HG03095 (cell line): ENCODE measurements around the gene MRPL21.

Experiments used
- ATAC-seq: cut with Tn5 transposase; IDR thresholded peaks from one replicate; pipeline ENCODE4 v1.9.1; 2021; ENCODE audit warnings: moderate library complexity; ENCODE audit not compliant: unreplicated experiment

The MRPL21 gene

GRCh38 chr11:68935066-68935465, 31.4 kb upstream of the MRPL21 start:
- ATAC-seq: no peak

DNA sequence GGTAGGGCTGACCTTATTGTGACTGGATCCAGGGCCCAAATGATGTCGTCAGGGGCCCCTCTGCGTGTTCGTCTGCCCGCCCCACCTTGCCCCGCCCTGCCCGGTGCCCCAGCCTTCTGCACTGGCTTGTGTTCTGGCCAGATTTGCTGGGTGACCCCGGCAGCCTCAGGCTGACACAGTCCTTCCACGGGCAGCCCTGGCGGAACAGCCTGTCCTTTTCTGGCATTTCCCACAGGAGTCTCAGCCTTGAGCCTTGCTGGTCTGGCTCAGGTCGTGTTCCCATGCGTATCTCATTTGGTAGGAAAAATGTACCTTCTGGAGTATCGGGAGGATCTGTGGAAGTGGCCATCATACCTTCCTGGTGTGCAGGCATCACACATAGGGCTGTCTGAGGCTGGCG, 31.0 kb upstream of the MRPL21 start:
- no peak for ATAC-seq

DNA sequence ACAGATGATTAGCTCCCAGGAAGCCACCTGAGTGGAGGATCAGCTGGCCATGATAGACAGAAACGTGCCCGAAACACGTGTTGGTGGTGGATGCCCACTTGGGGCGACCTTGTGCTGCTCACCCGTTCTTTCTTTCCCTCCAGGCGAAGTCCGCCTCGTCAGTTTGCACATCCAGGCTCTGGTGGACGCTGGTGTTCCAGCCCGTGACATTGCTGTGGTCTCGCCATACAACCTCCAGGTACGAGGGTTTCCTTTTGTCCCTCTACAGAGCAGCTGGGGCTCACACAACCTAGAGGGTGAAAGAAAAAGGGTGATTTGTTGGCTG, 30.7 kb upstream of the MRPL21 start:
- no peak for ATAC-seq

- ATAC-seq: no peak
Measured at GRCh38 chr11:68933605-68934320, 30.1 kb upstream of the MRPL21 start.

DNA sequence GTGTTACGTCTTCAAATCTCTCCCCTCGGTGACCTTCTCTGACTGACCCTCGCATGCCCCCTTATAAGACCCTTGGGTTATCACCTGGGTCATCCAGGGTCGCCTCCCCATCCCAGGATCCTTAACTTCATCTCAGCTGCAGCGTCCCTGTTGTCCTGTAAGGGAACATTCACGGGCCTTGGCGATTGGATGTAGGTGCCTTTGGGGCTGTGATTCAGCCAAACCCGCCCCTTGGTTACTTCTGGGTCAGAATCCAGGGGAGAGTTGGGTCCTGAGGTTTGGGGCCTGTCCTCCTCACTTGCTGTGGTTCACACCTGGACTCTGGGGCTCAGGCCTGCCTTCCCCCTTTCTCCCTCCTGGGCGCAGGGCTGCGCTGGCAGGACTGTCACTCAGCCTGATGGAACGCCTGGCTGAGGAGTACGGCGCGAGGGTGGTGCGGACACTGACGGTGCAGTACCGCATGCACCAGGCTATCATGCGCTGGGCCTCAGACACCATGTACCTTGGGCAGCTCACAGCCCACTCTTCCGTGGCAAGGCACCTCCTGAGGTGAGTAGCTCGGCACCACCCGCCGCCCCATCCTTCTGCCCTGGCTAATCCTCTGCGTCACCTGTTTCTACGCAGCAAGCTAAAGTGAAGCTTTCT, 29.4 kb upstream of the MRPL21 start:
- ATAC-seq: no peak

DNA sequence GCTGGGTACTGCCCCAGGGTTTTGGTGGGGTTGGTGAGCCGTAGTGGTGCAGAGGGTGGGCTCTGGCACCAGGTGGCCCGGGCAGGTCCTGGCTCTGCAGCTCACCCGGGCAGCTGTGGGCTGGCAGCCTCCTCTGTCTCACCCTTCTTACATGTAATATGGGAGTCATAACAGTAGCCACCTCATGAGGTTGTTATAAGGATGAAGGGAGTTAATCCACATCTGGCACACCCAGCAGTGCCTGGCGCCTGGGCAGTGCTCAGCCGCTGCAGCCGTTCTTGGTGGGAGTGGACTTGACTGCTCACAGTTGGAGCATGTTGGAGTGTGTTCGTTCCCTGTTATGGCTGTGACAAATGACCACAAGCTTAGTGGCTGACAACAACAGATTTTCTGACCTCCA, 28.7 kb upstream of the MRPL21 start:
- ATAC-seq: no peak

GRCh38 chr11:68931911-68932310, 28.3 kb upstream of the MRPL21 start:
- no peak for ATAC-seq

DNA sequence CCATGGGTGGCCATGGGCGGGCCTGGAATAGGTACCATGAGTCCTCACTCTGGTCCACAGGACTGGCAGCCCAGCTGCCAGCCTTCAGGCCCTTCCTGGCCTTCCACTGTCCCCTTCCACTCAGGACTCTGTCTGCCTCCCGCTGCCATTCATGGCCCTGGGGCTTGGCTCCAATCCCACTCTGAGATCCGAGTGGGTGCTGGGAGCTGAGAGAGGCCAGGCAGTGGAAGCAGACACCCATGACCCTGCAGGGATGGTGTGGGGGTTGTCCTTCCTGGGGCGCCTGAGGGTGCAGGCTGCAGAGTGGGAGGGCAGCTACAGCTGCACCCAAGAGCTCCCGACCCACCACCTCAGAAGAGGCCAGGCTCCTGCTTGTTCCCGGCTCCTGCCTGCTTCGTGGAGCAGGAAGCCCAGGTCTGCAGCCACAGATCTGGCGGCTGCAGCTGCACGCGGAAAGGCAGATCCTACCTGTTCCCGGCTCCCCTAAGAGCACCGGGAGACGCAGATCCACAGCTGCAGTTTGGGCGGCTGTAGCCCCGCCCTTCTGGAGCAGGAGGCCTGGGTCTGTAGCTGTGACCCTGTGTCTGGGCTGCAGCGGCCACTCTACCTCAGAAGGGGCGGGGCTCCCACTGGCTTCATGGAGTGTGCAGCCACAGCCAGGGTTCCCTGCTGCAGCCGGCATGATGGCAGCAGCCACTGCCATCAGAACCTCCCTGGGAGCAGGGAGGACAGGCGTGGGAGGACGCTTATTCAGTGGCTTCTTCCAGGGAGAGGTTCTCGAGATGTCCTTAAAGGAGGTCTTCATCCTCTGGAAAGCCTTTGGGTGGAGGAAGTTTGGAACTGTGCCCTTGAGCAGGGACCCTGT, 27.6 kb upstream of the MRPL21 start:
- no peak for ATAC-seq

DNA sequence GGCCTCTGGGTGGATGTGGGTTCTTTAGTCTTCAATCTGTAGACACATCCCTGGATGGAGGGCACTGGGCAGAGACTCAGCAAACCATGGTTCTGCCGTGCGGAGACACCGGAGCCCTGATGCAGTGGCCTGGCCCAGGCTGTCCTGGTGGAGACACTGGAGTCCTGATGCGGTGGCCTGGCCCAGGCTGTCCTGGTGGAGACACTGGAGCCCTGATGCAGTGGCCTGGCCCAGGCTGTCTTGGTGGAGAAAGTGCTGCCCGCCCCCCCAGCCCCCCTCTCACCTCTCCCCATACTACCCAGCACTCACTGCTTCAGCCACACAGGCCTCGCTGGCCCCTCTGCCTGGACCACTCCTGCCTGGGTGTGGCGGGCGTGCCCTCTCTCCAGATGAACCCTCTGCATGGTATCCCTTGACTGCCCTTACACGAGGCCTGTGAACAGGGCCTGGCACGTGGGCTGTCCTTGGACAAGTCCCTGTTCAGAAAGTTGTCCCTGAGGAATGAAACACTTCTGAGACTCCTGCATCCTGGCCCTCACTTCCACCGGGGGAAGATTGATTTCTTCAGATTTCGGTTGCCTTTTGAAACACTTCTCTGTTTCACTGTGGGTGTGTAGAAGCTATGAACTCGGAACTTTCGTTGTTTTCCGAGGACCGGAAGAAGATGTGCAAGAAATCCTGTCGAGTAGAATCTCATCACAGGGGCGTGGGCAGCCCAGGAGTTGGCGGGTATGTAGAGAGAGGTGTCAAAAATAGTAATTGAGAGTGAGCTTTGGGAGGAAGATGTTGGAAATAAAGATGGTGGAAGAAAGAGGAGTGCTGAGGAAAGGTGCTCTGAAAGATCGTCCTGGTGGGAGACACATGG, 26.3 kb upstream of the MRPL21 start:
- ATAC-seq: no peak

- no peak for ATAC-seq
Measured at GRCh38 chr11:68929135-68929534, 25.5 kb upstream of the MRPL21 start.

DNA sequence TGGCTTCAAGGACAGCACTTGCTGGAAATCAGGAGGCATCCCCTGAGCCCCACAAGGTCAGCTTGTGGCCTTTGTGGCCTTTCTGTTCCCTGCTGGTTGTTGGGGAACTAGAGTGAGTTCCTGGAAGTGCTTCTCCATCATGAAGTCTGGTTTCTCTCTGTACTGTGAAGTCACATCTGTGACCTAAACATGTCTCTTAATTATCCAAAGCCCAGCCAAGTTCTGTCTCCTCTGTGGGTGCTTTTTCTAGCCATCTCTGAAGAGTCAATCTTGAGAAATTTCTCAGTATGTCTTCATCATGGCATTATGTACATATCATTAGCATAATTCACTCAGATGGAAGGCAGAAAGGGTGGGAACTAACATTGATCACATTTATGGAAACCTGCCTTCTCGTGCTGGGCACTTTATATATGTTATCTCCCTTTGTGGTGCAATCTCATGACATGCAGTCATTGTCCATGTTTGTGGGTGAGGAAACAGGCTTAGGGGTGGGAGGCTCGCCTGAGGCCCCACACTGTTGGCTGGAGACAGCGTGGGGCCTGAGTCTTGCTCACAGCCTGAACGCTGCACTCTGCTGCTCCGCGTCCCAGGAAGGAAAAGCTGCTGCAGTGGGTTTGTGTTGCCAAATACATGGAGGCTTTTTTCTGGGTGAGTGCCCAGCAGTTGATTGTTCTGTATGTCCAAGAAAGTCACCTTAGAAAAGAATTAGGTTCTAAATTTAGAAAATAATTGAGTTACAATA, 24.7 kb upstream of the MRPL21 start:
- ATAC-seq: no peak

DNA sequence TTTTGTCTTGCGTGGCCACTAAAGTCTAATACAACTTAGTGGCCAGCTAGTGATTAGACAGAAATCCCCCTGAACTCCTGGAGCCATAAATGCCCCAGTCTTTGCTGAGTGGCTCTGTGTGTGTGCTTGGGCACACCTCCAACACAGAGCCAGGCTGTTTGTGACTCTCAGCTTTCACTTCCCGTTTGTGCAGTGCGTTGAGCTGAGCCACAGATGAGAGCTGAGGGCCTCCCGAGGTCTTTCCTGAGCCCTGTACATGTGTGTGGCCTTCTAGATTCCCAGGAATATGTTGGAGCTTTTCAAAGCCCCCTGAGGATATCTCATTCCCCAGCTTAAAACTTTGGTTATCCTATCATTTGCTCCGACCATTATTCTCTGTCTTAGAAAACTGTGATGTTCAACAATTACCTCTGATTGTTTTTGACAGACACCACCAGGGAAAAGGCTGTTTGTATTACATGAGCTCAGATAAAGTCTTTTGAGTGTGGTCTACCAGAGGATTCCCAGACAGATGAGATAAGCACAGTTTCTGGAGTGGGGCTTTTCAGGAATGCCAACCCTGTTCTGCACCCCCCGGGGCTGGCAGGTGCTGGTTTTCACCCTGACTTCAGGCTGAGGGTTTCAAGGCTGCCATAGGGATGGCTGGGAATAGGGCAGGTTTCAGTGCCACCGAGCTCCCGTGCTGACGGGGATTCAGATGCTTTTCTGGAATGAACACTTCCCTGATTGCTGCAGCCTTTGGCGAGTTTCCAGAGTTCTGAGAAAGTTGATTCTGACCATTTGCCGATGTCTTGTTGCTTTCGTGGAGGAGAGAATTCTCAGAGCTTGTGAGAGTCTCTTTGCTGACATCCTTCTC, 23.9 kb upstream of the MRPL21 start:
- ATAC-seq: no peak

DNA sequence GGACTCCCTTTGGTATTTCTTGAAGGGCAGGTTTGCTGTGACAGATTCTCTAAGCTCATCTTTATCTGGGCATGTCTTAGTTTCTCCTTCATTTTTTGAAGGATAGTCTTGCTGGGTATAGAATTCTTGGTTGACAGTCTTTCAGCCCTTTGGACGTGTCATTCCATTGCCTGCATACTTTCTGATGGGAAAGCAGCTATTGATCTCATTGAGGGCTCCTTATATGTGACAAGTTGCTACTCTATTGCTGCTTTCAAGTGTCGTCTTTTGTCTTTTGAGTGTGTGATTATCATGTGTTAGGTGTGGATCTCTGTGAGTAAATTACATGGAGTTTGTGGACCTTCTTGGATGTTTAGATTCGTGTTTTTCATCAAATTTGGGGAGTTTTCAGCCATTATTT, 22.0 kb upstream of the MRPL21 start:
- no peak for ATAC-seq

DNA sequence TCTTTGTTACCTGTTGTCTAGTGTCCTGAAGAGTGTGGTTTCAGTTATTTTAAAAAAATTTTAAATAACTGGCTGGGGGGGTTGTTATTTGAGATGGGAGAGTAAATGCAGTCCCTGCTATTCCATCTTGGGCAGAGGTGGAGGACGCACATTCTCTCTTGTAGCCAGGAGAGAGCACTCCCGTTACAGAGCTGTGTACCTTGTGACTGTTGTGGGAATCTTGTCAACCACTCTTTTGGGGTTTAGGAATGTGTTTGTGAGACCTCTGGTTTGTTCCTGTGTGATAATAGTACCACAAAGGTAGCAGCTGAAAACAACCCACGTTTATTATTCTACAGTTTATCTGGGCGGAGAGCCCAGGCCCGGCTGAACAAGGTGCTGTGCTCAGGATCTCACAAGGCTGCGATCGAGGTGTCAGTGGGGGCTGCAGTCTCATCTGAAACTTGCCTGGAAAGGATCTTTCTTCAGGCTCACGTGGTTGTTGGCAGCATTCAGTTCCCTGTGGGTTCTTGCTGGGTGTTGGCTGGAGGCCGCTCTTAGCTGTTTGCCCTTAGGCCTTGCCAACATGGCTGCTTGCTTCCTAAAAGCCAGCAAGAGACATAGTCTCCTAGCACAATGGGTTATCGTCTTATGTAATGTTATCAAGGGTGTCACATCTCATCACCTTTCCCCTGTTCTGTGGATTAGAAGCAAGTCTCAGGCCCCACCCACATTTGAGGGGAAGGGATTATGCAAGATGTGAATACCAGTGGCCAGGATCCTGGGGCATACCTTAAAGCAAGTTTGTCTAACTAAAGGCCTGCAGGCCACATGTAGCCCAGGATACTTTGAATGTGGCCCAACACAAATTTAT, 20.7 kb upstream of the MRPL21 start:
- ATAC-seq: no peak

GRCh38 chr11:68923614-68924013, 20.0 kb upstream of the MRPL21 start:
- no peak for ATAC-seq

- no peak for ATAC-seq
Measured at GRCh38 chr11:68916439-68916838, 12.8 kb upstream of the MRPL21 start.

- no peak for ATAC-seq
Measured at GRCh38 chr11:68914761-68915160, 11.1 kb upstream of the MRPL21 start.

GRCh38 chr11:68913188-68913587, 9.6 kb upstream of the MRPL21 start:
- no peak for ATAC-seq

DNA sequence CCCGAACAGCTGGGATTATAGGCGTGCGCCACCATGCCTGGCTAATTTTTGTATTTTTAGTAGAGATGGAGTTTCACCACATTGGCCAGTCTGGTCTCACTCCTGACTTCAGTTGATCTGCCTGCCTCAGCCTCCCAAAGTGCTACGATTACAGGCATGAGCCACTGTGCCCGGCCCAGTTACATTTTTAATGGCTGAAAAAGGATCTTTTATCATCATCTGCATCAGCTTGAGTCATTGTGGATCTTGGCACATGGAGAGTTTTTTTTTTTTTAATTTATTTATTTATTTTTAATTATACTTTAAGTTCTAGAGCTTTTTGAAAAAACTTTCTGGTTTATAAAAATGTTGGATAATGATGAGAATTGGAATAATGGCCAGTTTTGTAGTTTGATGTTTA, 8.6 kb upstream of the MRPL21 start:
- ATAC-seq: no peak
